Stimulated activated CD4-positive, alpha-beta T cell treated with anti-CD3 and anti-CD28 coated beads, Interleukin-4, amount 100 ng/mL, for 4 hours (primary cell): ENCODE results near the gene VPS8.

Source experiments
- DNase-seq, 2 experiments: peaks; one replicate each; pipeline ENCODE4 v3.0.0-alpha.2; 2020

The VPS8 gene

GRCh38 chr3:184785890-184786279, 26.1 kb upstream of the VPS8 start:
- no peak for DNase-seq

GRCh38 chr3:184786280-184786941, 25.6 kb upstream of the VPS8 start:
- no peak for DNase-seq

GRCh38 chr3:184788751-184789150, 23.2 kb upstream of the VPS8 start:
- no peak for DNase-seq

GRCh38 chr3:184789314-184789998, 22.5 kb upstream of the VPS8 start:
- DNase-seq, result no peak

GRCh38 chr3:184791171-184791570, 20.8 kb upstream of the VPS8 start:
- no peak for DNase-seq

- DNase-seq, result no peak
Observed at GRCh38 chr3:184795522-184796190, 16.3 kb upstream of the VPS8 start.

GRCh38 chr3:184796551-184796950, 15.4 kb upstream of the VPS8 start:
- DNase-seq, result no peak

- DNase-seq, result no peak
Observed at GRCh38 chr3:184796954-184797353, 15.0 kb upstream of the VPS8 start.

- DNase-seq, result no peak
Observed at GRCh38 chr3:184798120-184798519, 13.8 kb upstream of the VPS8 start.

GRCh38 chr3:184800349-184800930, 11.5 kb upstream of the VPS8 start:
- no peak for DNase-seq

GRCh38 chr3:184801241-184801785, 10.7 kb upstream of the VPS8 start:
- DNase-seq, result no peak

GRCh38 chr3:184802150-184802549, 9.8 kb upstream of the VPS8 start:
- DNase-seq, result no peak

GRCh38 chr3:184804801-184805200, 7.2 kb upstream of the VPS8 start:
- DNase-seq, result no peak

GRCh38 chr3:184805351-184806038, 6.5 kb upstream of the VPS8 start:
- DNase-seq, result no peak

- DNase-seq, result no peak
Observed at GRCh38 chr3:184806567-184807271, 5.2 kb upstream of the VPS8 start.

- DNase-seq, result no peak
Observed at GRCh38 chr3:184807549-184807948, 4.4 kb upstream of the VPS8 start.

- DNase-seq, result no peak
Observed at GRCh38 chr3:184808021-184808420, 3.9 kb upstream of the VPS8 start.

GRCh38 chr3:184810146-184810545, 1.8 kb upstream of the VPS8 start:
- no peak for DNase-seq

GRCh38 chr3:184811034-184811433, 932 bp upstream of the VPS8 start:
- DNase-seq, result no peak

- no peak for DNase-seq
Observed at GRCh38 chr3:184811663-184811998, 335 bp upstream of the VPS8 start.

GRCh38 chr3:184812662-184813042, 686 bp downstream of the VPS8 start:
- peak; percentile 12 to 15 for DNase-seq

- DNase-seq, result no peak
Observed at GRCh38 chr3:184813357-184813756, 1.4 kb downstream of the VPS8 start.
